Memory B cell (primary cell): ENCODE data around the gene APBA2.
A peak's percentile ranks its signal among the peaks of the same experiment; 100 is the strongest.

Experiments used
- ATAC-seq: fragments of 150-1000 bp; cut with Tn5 transposase; 2 replicates; pipeline ENCODE4 v1.10.0; 2021; ENCODE audit warnings: low read depth, mild to moderate bottlenecking, moderate library complexity
- DNase-seq, 2 donors: peaks; one replicate each; pipeline ENCODE4 v3.0.0; 2022; ENCODE audit warnings: low spot score in 2 of 2
- H3K27ac Mint-ChIP-seq: one replicate; pipeline ENCODE4 v1.8.0; 2022; ENCODE audit warnings: mild to moderate bottlenecking, moderate library complexity, mixed read lengths
- H3K27me3 Mint-ChIP-seq: one replicate; pipeline ENCODE4 v1.8.0; 2022; ENCODE audit warnings: mixed read lengths
- H3K36me3 Mint-ChIP-seq: one replicate; pipeline ENCODE4 v1.8.0; 2022; ENCODE audit warnings: mild to moderate bottlenecking, mixed read lengths
- H3K4me1 Mint-ChIP-seq: one replicate; pipeline ENCODE4 v1.8.0; 2022; ENCODE audit warnings: mixed read lengths
- H3K4me3 Mint-ChIP-seq: one replicate; pipeline ENCODE4 v1.8.0; 2022; ENCODE audit warnings: mild to moderate bottlenecking, moderate library complexity, mixed read lengths
- H3K9me3 Mint-ChIP-seq: one replicate; pipeline ENCODE4 v1.8.0; 2022; ENCODE audit warnings: mixed read lengths

APBA2 gene

GRCh38 chr15:29107971-29108645, 222.3 kb downstream of the APBA2 start:
- DNase-seq (no peak), ATAC-seq (no peak)
- Mint-ChIP-seq H3K27me3 (peaks cover 10% of the 10 kb centered on the region), H3K27ac (no peak overlapping the region), H3K4me1 (no peaks in the 10 kb centered on the region), H3K36me3 (no peaks in the 10 kb centered on the region), H3K4me3 (no peak overlapping the region), H3K9me3 (no peaks in the 10 kb centered on the region)

DNA sequence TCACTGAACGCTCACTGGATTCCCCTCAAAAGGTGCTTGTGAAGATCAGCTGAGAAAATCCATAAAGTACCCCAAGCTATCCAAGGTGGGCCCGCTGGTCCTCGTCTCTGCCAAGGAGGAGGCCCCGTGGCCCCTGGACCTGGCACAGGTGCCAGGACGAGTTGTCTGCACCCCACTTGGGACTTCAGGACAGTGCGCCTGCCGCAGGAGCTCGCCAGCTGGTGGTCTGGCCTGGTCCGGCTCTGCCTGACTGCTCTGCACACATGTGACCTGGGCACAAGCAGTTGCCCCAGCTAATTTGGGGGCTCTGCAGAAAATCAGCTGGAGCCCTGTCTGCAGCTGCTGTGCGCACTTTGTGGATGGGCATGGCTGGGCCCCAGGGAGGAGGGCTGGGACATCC, 224.0 kb downstream of the APBA2 start:
- H3K9me3 Mint-ChIP-seq = no peaks in the 10 kb centered on the region
- peaks cover 18% of the 10 kb centered on the region for H3K27me3 Mint-ChIP-seq
- H3K27ac Mint-ChIP-seq = no peak overlapping the region
- peaks cover 3% of the 10 kb centered on the region for H3K36me3 Mint-ChIP-seq
- no peak for ATAC-seq
- no peak overlapping the region for H3K4me3 Mint-ChIP-seq
- H3K4me1 Mint-ChIP-seq = peaks cover 5% of the 10 kb centered on the region
- no peak for DNase-seq

- Mint-ChIP-seq H3K4me1 (peaks cover 6% of the 10 kb centered on the region), H3K36me3 (peaks cover 3% of the 10 kb centered on the region), H3K27ac (no peak overlapping the region), H3K4me3 (no peak overlapping the region), H3K9me3 (no peaks in the 10 kb centered on the region), H3K27me3 (peaks cover 19% of the 10 kb centered on the region)
- ATAC-seq = no peak
- DNase-seq = no peak
Measured at GRCh38 chr15:29110176-29110575, 224.4 kb downstream of the APBA2 start.

DNA sequence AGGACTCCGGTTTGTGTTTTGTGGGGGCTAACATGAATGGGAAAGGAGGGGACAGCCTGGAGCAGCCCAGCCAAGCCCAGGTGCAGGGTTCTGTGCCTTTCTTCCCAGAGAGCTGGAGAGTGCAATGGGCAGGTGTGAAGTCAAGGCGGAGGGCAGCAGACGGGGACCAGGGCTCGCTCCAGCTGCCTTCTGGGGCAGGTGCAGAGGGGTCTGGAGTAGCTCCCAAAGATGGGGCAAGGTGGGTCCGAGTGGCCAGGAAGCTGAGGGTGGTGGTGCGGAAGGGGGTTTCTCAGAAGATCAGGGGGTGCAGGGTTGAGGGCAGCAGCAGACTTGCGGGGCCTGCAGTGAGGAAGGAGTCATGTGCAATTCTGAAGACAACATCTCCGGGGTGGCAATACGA, 225.0 kb downstream of the APBA2 start:
- peaks cover 3% of the 10 kb centered on the region for H3K36me3 Mint-ChIP-seq
- H3K27me3 Mint-ChIP-seq = peaks cover 19% of the 10 kb centered on the region

GRCh38 chr15:29111705-29112281, 226.0 kb downstream of the APBA2 start:
- Mint-ChIP-seq H3K4me1 (peaks cover 6% of the 10 kb centered on the region), H3K4me3 (no peak overlapping the region), H3K27me3 (peaks cover 16% of the 10 kb centered on the region), H3K27ac (no peak overlapping the region), H3K36me3 (peaks cover 3% of the 10 kb centered on the region), H3K9me3 (no peaks in the 10 kb centered on the region)
- DNase-seq = no peak
- no peak for ATAC-seq

More for the DNA sequence above, 225.0 kb downstream of the APBA2 start:
- Mint-ChIP-seq H3K9me3 (no peaks in the 10 kb centered on the region), H3K4me3 (no peak overlapping the region), H3K4me1 (peaks cover 6% of the 10 kb centered on the region), H3K27ac (no peak overlapping the region)
- ATAC-seq = no peak
- no peak for DNase-seq

DNA sequence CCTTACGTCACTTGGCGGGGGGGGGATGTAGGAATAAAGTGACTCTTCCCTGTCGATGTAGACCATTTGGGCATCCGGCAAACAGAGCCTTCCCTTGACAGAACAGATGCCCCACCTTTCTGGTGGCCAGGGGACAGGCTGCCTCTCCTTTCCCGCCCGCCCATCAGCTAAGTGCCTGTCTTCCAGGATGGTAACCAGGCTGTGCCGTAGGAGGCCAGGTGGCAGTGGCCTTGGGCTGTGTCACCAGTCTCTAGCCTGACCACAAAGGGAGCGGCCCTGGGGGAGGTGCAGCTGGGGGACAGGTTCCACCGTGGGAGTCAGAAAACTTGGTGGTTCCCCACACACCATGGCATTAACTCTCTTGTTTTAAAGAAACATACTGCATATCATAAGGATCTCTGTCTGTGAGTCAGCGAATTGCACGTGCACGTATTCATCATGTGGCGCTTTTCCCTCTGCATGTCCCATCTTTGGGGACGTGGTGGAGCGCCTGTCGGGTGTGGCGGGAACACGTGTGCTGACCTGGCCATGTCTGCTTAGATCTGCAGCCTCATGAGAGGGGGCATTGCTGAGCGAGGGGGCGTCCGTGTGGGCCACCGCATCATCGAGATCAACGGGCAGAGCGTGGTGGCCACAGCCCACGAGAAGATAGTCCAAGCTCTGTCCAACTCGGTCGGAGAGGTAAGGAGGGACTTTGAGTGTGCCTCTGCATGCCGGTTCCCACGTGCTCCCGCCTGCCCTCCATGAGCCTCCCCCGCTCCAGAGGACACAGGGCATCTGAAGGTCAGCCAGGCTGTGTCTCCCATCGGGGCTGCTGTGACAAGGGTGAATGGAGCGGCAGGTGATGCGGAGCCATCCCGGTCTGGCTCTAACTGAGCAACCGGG, 227.8 kb downstream of the APBA2 start:
- H3K27ac Mint-ChIP-seq = no peak overlapping the region
- H3K27me3 Mint-ChIP-seq = peaks cover 16% of the 10 kb centered on the region
- no peak for DNase-seq

GRCh38 chr15:29114221-29115092, 228.7 kb downstream of the APBA2 start:
- Mint-ChIP-seq H3K4me3 (peak overlapping the region; percentile 18), H3K4me1 (peaks cover 6% of the 10 kb centered on the region), H3K27me3 (peaks cover 16% of the 10 kb centered on the region), H3K27ac (no peak overlapping the region), H3K36me3 (peaks cover 3% of the 10 kb centered on the region), H3K9me3 (no peaks in the 10 kb centered on the region)
- no peak for DNase-seq
- ATAC-seq = no peak

More for the DNA sequence above, 227.8 kb downstream of the APBA2 start:
- Mint-ChIP-seq H3K9me3 (no peaks in the 10 kb centered on the region), H3K4me3 (peak overlapping the region; percentile 44), H3K4me1 (peaks cover 6% of the 10 kb centered on the region), H3K36me3 (peaks cover 3% of the 10 kb centered on the region)
- ATAC-seq = no peak

GRCh38 chr15:29115093-29115991, 229.6 kb downstream of the APBA2 start:
- H3K36me3 Mint-ChIP-seq = peaks cover 3% of the 10 kb centered on the region
- DNase-seq (no peak), ATAC-seq (no peak)
- H3K27ac Mint-ChIP-seq = no peak overlapping the region
- peak overlapping the region; percentile 18 for H3K4me3 Mint-ChIP-seq
- no peaks in the 10 kb centered on the region for H3K9me3 Mint-ChIP-seq
- H3K27me3 Mint-ChIP-seq = peaks cover 16% of the 10 kb centered on the region
- peaks cover 6% of the 10 kb centered on the region for H3K4me1 Mint-ChIP-seq

DNA sequence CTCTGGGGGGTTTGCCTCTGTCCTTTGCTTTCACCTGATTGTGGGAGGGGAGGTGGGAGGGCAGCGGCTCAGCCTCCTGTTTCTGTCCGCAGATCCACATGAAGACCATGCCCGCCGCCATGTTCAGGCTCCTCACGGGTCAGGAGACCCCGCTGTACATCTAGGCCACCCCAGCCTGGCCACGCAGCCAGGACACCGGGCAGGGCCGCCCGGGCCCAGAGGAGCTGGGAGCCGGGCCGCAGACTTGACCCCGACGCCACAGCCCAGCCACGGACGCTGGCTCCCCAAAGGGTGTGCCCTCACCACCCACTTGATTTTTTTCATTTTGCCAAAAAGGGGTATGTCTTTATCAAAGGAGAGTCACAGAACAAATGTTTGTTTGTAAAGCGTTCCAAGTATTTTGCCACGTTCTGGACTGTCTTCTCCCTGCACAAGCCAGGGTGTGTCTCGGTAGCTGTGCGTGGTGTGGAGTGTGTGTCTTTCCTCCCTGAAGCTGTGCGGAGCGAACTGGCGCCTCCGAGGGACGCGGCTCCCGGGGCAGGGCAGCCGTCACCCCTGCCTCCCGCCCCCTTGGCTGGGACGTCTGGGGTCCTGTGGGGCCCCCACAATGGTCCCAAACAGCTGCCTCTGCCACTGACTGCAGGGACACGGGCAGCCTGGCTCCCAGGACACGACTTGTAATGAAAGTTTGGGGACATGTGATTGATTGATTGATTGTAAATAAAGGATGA, 231.4 kb downstream of the APBA2 start:
- no peak for ATAC-seq

GRCh38 chr15:29117778-29118177, 232.0 kb downstream of the APBA2 start:
- H3K4me3 Mint-ChIP-seq = no peak overlapping the region
- H3K9me3 Mint-ChIP-seq = no peaks in the 10 kb centered on the region
- ATAC-seq = no peak
- no peak overlapping the region for H3K27ac Mint-ChIP-seq
- H3K4me1 Mint-ChIP-seq = peaks cover 6% of the 10 kb centered on the region
- H3K36me3 Mint-ChIP-seq = peaks cover 3% of the 10 kb centered on the region
- H3K27me3 Mint-ChIP-seq = peaks cover 10% of the 10 kb centered on the region
- no peak for DNase-seq

More for the DNA sequence above, 231.4 kb downstream of the APBA2 start:
- H3K4me3 Mint-ChIP-seq = no peak overlapping the region
- peaks cover 3% of the 10 kb centered on the region for H3K36me3 Mint-ChIP-seq
- no peak overlapping the region for H3K27ac Mint-ChIP-seq
- peaks cover 6% of the 10 kb centered on the region for H3K4me1 Mint-ChIP-seq
- no peak for DNase-seq
- H3K9me3 Mint-ChIP-seq = no peaks in the 10 kb centered on the region
- peaks cover 10% of the 10 kb centered on the region for H3K27me3 Mint-ChIP-seq

DNA sequence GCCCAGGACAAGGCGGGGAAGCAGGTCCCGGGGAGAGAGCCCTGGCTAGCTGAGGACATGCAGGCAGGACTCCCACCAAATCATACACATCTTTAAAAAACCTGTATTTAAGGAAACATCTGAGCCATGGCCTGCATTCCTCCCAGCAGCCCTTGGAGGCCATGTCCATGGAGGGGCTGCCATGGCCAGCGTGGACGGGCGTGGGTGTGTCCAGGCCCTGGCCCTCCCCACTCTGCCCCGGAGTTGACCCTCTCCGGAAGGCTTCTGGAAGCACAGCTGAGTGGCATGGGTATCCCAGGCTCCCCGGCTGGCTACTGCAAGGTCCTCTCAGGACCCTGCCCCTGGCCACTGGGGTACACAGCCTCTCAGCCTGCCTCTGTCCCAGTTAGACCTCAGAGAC, 234.1 kb downstream of the APBA2 start:
- Mint-ChIP-seq H3K9me3 (no peaks in the 10 kb centered on the region), H3K4me3 (no peak overlapping the region)

DNA sequence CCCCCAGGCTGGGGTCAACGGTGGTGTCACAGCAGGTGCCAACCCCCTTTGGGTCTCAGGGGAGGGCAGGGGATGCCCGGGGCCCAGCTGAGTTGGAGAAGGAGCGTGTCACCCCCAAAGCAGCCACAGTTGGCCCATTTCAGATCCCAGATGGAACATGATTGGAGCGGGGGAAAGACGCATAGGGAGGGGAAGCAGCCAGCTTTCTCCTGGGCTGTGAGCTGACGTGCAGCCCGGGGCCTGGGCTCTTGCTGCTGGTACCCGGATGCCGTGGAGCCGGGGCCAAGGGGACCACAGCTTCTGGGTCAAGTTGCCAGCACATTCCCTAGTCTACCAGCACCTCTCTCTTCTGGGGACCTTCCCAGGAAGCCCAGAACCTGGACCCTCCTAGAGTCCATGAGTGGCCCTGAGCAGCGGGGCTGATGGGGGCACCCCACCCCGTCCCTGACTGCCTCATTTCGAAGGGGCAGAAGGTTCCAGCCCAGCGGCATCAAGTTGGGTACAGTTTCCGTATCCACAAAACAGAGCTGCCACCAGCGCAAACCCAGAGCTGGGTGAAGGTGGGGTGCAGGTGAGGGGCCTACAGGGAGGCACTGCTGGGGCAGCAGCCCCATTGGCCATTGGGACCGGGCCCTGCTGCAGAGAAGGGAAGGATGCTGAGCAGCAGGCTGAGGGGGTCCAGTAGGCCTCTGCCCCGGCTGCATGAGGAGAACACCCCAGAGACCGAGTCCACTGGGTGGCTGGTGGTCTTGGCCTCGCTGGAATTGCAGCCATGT, 235.0 kb downstream of the APBA2 start:
- Mint-ChIP-seq H3K4me3 (no peak overlapping the region), H3K36me3 (no peaks in the 10 kb centered on the region), H3K27ac (no peak overlapping the region), H3K4me1 (no peaks in the 10 kb centered on the region), H3K27me3 (no peaks in the 10 kb centered on the region), H3K9me3 (no peaks in the 10 kb centered on the region)
- DNase-seq (no peak), ATAC-seq (no peak)

More for the DNA sequence above, 234.1 kb downstream of the APBA2 start:
- no peak for DNase-seq
- no peak for ATAC-seq
- no peaks in the 10 kb centered on the region for H3K36me3 Mint-ChIP-seq
- H3K4me1 Mint-ChIP-seq = peaks cover under 1% of the 10 kb centered on the region
- no peak overlapping the region for H3K27ac Mint-ChIP-seq
- H3K27me3 Mint-ChIP-seq = peaks cover under 1% of the 10 kb centered on the region
